Prostate gland (tissue), 2 donors: ENCODE measurements around the gene CDK5RAP2.

Experiments
- CTCF ChIP-seq, 4 experiments: fragments of 200-600 bp in 2 of 4; fragments of 450-650 bp in 2 of 4; sonication (generic) in 2 of 4; IDR thresholded peaks; 1 replicate in 3 of 4; 2 replicates in 1 of 4; pipeline ENCODE4 v1.5.1; 2016 to 2019; ENCODE audit warnings: antibody characterized with exemption in 4 of 4, mild to moderate bottlenecking in 2 of 4, moderate library complexity in 2 of 4
- POLR2AphosphoS5 ChIP-seq: sonication (generic); formaldehyde crosslinking; IDR thresholded peaks from one replicate; pipeline ENCODE4 v1.6.1; 2017; ENCODE audit warnings: antibody characterized with exemption

GRCh38 chr9:120622790-120623189 is 42.8 kb upstream of the CDK5RAP2 start:
- no peak for TF ChIP-seq POLR2AphosphoS5
- no peak for TF ChIP-seq CTCF (IDR thresholded peaks at IDR 0.05)
